NCI-H748 (cell line): ENCODE measurements around the gene CEACAM16.

Experiments
- DNase-seq: peaks from one replicate; lab custom pipeline; 2025; ENCODE audit not compliant: unreplicated experiment; lab: John Stamatoyannopoulos, UW

The CEACAM16 gene

GRCh38 chr19:44757735-44758505, 59.0 kb downstream of the CEACAM16 start:
- DNase-seq: no peak

- DNase-seq: no peak
Measured at GRCh38 chr19:44758596-44758995, 59.6 kb downstream of the CEACAM16 start.

GRCh38 chr19:44759083-44759804, 60.3 kb downstream of the CEACAM16 start:
- no peak for DNase-seq
